ENCODE measurements around the gene PLXNA4. TPM values are rescaled to one million over a fixed set of nuclear protein-coding genes. Genes with fewer than 3 reads are reported as not detected.

Gene PLXNA4
- total RNA-seq, 1 experiment from 2014 or later: not detected

DNA sequence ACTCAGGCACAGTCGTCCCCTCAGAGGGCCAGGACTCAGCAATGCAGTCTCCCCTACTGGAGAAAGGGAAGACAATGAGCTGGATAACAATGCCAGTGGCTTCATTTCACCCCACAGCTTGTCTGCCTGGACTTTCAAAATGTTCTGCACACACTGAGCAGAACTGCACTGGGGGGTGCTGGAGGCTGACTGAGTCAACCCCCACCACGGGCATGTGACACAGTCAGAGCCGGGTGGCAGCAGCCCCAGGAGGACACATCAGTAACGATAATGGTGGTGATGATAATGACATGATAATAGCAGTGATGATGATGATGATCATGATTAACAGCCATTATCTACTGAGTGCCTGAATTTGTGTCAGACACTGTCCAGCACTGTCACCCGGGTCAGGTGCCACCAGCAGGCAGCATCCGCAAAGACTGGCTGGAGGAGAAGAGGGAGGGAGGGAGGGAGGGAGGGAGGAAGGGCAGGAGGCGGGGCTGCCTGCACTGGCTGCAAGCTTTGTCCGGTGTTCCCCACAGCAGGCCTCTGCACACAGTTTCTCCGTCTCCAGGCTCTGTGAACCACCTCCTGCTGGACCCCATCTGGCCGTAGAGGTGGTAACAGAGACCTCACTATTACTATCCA lies 67.4 kb downstream of the PLXNA4 start:
- H3K4me1 ChIP-seq (ENCODE audit: control insufficient read depth in 1 of 2, insufficient read depth in 2 of 2, low read length in 2 of 2): no peaks in the 10 kb centered on the region
- CTCF ChIA-PET: no interaction called here
- H3K4me3 ChIP-seq (replicated peaks in 1 of 2; ENCODE audit: low read depth in 1 of 2, low read length in 2 of 2): no peak overlapping the region
- peaks cover 31% of the 10 kb centered on the region for H3K27me3 ChIP-seq (ENCODE audit: insufficient read depth, low read length)
- no TSS peak for BruUV-seq (replicated peaks)
- DNase-seq (ENCODE audit: low read depth, low spot score): no peak
- no peaks in the 10 kb centered on the region for H4K20me1 ChIP-seq (ENCODE audit: insufficient read depth)
- RAD21 ChIA-PET (ENCODE audit: low non-redundant PET in 1 of 2, low total read pairs in 2 of 2, uncharacterized antibody in 2 of 2, unreplicated experiment in 2 of 2): no interaction called here
- H3K9me3 ChIP-seq (ENCODE audit: control insufficient read depth in 1 of 2, insufficient read depth in 1 of 2, low read depth in 1 of 2, low read length in 2 of 2): no peaks in the 10 kb centered on the region
- TF ChIP-seq POLR2AphosphoS5 (IDR thresholded peaks at IDR 0.05; ENCODE audit: low read depth, low read length) (no peak), POLR2A (IDR thresholded peaks at IDR 0.05; ENCODE audit: borderline replicate concordance, extremely low read depth, insufficient read depth, insufficient read length) (no peak)
- TF ChIP-seq, protein P1, sequence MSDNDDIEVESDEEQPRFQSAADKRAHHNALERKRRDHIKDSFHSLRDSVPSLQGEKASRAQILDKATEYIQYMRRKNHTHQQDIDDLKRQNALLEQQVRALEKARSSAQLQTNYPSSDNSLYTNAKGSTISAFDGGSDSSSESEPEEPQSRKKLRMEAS (IDR thresholded peaks at IDR 0.05): no peak
- TF ChIP-seq, protein P2, sequence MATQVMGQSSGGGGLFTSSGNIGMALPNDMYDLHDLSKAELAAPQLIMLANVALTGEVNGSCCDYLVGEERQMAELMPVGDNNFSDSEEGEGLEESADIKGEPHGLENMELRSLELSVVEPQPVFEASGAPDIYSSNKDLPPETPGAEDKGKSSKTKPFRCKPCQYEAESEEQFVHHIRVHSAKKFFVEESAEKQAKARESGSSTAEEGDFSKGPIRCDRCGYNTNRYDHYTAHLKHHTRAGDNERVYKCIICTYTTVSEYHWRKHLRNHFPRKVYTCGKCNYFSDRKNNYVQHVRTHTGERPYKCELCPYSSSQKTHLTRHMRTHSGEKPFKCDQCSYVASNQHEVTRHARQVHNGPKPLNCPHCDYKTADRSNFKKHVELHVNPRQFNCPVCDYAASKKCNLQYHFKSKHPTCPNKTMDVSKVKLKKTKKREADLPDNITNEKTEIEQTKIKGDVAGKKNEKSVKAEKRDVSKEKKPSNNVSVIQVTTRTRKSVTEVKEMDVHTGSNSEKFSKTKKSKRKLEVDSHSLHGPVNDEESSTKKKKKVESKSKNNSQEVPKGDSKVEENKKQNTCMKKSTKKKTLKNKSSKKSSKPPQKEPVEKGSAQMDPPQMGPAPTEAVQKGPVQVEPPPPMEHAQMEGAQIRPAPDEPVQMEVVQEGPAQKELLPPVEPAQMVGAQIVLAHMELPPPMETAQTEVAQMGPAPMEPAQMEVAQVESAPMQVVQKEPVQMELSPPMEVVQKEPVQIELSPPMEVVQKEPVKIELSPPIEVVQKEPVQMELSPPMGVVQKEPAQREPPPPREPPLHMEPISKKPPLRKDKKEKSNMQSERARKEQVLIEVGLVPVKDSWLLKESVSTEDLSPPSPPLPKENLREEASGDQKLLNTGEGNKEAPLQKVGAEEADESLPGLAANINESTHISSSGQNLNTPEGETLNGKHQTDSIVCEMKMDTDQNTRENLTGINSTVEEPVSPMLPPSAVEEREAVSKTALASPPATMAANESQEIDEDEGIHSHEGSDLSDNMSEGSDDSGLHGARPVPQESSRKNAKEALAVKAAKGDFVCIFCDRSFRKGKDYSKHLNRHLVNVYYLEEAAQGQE (IDR thresholded peaks at IDR 0.05; ENCODE audit: low read depth): no peak
- TF ChIP-seq, protein P3, sequence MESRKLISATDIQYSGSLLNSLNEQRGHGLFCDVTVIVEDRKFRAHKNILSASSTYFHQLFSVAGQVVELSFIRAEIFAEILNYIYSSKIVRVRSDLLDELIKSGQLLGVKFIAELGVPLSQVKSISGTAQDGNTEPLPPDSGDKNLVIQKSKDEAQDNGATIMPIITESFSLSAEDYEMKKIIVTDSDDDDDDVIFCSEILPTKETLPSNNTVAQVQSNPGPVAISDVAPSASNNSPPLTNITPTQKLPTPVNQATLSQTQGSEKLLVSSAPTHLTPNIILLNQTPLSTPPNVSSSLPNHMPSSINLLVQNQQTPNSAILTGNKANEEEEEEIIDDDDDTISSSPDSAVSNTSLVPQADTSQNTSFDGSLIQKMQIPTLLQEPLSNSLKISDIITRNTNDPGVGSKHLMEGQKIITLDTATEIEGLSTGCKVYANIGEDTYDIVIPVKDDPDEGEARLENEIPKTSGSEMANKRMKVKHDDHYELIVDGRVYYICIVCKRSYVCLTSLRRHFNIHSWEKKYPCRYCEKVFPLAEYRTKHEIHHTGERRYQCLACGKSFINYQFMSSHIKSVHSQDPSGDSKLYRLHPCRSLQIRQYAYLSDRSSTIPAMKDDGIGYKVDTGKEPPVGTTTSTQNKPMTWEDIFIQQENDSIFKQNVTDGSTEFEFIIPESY (IDR thresholded peaks at IDR 0.05; ENCODE audit: extremely low read depth, insufficient replicate concordance, low read length): no peak
- H3K4me2 ChIP-seq (ENCODE audit: low read length): no peak overlapping the region
- ATAC-seq: peak; percentile 54
- H3K9ac ChIP-seq (ENCODE audit: low read length): no peak overlapping the region
- POLR2A ChIA-PET: no interaction called here
- no peak overlapping the region for H3K27ac ChIP-seq (ENCODE audit: low read depth, low read length)
- no peak overlapping the region for H2AFZ ChIP-seq (ENCODE audit: low read depth, low read length, poor library complexity, severe bottlenecking)
- H3K9me2 ChIP-seq (ENCODE audit: insufficient read depth): no peaks in the 10 kb centered on the region
- H3K36me3 ChIP-seq (ENCODE audit: control insufficient read depth in 1 of 2, insufficient read depth in 2 of 2, low read length in 2 of 2): no peaks in the 10 kb centered on the region
- no peaks in the 10 kb centered on the region for H3K79me2 ChIP-seq (ENCODE audit: insufficient read depth, low read length)
- intact Hi-C loops (cut with micrococcal nuclease): no loop called here
